ENCODE results near the gene TM9SF3.
"Not testable (repeated sequence)": the region's sequence is repeated elsewhere in the genome, so short reads cannot be mapped to it uniquely, and the experiment has no call there.

TM9SF3 gene

DNA sequence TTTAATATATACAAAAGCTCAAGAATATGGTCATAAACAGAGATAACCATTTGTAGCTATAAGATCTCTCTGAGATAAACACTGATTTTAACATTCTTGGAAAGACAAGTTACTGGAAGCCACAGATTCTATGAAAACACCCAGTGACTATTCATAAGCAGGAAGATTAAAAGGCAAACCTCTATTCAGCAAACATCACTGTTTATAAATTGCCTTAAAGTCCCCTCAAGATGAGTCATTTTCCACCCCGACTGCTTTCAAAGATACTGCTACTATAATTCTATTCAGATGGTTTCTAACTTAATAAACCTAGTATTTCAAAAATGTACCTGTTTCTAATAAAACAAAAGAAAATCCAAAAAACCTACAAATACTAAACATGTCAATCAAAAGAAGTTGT lies 21.0 kb downstream of the TM9SF3 start:
- DNase-seq = peak; percentile 56

DNA sequence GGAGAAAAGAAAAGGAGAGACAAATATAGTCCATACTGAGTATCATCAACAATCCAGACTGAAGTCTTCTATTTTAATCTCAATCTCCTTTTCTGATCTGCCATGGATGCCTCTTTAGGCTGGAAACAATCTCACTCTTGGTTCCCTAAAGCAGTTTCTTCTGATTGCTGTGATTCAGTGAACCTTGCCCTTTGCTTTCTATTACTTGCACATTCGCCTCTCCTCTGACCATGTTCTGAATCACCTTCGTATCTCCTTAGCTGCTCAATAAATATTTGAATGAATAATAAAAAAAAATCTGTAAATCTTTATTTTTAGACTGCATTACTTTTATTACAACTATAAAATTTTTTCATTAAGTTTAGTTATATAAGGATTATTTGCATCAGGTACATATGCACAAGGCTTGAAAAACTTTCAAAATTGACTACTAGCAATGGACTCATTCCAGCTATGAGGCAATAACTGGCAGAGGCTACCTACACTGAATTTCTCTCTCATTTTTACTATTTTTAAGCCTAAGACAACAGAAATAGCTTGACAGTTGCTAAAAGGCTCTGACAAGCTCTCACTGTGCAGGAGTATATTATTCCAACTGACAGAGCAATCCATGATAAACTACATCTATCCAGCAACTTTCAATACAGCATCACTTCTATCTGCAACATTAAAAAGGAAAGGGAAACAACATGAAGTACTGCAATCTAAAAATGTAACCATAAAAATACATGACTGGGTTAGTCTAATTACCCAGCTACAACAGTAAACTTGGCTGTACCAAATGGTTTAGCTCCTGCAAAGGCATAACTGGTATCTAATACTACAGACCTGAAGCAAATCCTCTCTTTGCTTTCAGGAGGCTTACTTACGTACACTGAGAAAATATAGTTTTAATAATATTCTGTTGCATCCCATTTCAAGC lies 25.6 kb downstream of the TM9SF3 start:
- no peak for DNase-seq

DNA sequence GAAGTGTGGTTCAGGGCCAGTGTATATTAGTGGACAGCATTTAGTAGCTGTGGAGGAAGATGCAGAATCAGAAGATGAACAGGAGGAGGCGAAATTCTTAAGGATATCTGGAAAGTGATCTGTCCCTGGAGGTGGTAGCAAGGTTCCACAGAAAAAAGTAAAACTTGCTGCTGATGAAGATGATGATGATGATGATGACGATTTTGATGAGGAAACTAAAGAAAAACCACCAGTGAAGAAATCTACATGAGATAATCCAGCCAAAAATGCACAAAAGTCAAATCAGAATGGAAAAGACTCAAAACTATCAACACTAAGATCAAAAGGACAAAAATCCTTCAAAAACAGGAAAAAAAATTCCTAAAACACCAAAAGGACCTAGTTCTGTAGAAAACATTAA lies 26.3 kb downstream of the TM9SF3 start:
- no peak for DNase-seq

DNA sequence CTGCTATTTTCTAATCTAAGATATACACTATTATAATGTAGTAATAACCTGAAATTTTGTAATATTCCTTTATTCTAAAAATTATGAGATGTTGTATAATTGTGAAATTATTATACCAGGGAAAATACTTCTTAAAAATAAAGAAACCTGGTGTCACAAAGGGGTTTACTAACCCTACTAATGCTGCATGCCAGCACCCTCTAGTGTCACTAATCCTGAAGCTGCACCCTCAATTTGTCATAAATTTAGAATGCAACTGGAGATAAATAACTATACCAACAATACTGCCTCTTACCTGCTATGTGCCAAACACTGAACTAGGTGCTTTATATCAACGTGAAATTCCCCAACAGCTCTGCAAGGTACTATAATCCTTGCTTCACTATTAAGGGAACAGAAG lies 30.8 kb downstream of the TM9SF3 start:
- peak; percentile 14 for DNase-seq

DNA sequence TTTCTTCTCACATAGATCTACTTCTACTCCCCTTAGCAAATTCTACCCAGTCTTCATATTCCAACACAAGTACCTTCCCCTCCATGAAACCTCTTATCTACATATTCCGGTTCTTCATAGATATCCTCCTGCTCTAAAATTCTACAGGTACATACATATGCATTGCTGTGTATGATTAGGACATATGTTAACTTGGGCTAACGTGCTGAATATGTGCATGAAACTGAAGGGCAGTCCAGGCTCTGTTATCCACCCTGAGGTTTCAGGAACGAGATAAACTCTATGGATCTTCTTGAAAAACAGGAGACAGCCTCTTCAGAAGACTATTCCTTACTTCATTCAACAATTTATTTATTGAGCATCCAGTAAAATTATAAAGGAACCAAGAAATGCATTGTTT lies 31.5 kb downstream of the TM9SF3 start:
- no peak for DNase-seq

DNA sequence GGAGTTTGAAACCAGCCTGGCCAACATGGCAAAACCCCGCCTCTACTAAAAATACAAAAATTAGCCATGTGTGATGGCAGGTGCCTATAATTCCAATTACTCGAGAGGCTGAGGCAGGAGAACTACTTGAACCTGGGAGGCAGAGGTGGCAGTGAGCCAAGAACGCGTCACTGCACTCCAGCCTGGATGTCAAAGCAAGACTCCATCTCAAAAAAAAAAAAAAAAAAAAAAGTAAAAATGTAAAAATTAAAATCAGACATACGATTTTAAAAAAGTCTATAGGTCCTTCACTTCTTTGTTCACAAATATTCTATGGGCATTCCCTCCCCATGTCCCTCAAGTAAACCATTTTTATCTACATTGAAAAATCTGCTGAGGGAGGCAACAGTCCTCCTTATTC lies 38.2 kb downstream of the TM9SF3 start:
- DNase-seq = no peak

DNA sequence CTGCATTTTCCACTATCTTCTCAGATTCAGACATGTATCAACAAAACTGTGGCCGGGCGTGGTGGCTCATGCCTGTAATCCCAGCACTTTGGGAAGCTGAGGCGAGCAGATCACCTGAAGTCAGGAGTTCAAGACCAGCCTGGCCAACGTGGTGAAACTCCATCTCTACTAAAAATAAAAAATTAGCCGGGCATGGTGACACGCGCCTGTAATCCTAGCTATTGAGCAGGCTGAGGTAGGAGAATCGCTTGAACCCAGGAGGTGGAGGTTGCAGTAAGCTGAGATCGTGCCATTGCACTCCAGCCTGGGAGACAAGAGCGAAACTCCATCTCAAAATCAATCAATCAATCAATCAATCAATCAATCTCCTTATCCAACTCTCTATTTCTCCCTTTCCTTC lies 41.3 kb downstream of the TM9SF3 start:
- not testable (repeated sequence) for DNase-seq

DNA sequence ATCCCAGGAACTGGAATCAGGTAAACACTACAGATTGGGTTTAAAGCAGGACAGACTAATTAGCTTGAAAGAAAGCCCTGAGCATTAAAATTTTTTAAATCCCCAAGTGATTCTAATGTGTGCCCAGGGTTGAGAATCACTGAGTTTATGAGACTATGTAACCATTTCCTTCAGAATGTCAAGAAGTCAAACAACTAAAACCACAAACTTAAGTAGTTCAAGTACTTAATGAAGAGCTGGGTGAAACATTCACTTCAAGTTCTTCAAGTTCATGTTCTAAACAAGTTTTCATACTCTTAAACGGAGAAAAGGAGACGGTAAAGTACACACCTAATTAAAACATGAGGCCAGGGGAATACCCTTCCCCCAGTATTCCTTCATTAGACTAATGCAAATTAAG lies 44.9 kb downstream of the TM9SF3 start:
- no peak for DNase-seq

DNA sequence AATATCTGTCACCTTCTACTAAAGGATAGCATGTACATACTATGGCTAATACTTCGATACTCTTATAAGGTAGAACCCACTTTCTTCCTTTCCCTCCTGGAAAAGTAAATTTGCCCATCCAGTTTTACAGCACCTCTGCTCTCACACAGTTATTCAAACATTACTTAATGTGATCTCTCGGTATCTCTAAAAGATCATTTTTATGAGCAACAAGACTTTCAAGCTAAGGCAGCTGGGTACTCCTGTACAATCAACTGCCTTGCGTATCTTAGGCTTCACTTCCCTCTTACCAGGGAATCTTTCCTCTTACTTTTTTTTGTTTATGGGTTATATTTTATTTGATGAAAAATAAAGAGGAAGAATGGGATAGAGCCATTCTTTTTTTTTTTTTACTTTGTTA lies 46.6 kb downstream of the TM9SF3 start:
- no peak for DNase-seq

DNA sequence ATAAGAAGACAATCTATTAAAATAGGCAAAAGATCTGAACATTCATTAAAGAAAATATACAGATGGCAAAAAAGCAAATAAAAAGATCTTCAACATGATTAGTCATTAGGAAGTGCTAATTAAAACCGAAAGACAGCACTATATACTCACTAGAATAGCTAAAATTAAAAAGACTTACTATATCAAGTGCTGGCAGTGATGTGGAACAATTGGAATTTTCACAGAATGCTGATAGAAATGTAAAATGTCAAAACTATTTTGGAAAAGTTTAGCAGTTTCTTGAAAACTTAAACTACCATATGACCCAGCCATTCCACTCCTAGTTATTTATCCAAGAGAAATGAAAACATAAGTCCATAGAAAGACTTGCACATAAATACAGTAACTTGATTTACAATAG lies 48.1 kb downstream of the TM9SF3 start:
- no peak for DNase-seq

DNA sequence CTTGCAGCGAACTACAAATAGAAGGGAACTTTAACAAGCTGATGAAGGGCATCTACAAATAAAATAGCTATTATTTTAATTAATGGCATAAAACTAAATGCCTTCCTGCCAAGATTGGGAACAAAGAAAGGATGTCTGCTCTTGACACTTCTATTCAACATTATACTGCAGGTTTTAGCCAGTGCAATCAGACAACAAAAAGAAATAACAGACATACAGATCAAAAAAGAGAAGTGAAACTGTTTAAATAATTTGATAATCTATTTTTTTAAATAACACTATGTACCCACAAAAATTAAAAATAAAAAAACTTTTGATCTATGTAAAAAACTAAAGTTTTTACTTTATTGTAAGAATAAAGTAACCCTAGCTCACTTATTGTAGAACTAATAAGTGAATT lies 50.7 kb downstream of the TM9SF3 start:
- no peak for DNase-seq

DNA sequence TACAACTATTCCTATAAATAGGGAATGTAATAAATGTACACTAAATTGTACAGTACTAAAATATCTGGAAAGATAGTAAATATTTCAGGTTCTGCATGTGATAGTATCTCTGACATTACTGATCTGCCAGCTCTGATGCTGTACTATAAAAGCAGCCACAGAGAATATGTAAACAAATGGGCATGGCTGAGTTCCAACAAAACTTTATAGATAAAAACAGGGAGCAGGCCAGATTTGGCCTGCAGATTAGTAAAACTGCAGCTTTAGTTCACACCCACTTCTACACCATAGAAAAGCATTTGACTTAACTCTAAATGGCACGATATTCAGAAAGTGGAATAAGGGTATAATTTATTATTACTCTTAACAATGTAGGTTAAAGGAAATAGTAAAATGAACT lies 54.3 kb downstream of the TM9SF3 start:
- peak; percentile 53 for DNase-seq

DNA sequence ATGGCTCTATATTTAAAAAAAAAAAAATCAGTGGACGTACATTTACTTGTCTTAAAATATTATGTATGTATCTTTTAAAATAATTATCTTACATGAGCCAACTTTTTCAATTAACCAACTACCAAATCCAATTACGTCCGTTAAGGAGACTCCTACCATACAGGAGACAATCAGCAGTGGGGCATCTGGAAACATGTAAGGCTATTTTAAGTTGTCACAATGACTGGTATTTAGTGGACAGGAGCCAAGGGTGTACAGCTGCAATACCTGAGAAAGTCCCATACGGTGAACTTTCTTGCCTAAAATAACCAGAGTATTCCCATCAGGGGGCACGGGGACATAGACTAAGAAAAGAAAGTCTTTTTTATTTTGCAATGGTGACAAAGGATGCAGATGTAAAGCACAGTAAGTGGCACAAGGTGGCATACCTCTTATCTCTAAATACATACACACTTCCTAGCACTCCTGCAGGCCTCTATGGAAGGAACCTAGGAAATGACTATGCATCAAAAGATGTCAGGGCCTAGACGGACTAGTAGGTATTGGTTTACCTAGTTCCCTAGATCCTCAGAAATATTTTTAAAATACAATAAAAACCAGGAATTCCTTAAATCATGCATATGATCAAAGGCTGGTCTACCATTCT lies 57.1 kb downstream of the TM9SF3 start:
- DNase-seq = no peak

DNA sequence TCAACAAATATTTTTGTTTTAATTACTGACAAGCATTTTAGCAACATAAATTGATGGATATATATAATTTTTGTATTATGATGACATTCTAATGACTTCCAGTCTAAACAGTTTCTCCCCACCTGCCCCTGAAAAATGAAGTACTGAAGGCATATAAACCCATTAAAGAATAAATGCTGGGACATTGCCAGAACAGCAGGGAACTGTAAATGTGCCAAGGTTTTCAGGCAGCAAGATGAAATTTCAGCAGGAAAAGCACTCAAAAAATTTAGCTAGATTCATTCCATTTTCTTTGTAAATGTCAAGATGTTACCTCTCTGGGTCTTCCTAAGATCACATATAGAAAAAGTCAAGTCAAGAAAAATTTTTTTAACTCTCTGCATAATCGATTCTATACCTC lies 62.1 kb downstream of the TM9SF3 start:
- DNase-seq = no peak

DNA sequence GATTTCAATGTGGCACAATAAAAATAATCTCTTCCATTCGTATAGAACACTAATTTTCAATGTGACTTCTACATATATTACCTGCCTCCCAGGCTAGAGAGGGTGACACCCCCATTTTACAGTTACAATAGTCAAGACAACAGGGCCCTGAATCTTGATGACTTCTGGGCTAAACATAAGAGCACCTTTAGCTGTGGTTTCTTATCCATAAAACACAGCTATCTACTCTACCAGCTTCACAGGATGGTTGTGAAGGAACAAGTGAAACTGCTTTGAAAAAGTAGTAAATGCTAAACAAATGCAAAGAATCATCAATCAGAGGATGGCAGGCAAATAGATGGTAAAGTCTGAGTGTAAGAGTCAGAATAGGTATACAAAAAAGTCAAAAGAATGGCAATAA lies 69.5 kb downstream of the TM9SF3 start:
- DNase-seq = no peak

DNA sequence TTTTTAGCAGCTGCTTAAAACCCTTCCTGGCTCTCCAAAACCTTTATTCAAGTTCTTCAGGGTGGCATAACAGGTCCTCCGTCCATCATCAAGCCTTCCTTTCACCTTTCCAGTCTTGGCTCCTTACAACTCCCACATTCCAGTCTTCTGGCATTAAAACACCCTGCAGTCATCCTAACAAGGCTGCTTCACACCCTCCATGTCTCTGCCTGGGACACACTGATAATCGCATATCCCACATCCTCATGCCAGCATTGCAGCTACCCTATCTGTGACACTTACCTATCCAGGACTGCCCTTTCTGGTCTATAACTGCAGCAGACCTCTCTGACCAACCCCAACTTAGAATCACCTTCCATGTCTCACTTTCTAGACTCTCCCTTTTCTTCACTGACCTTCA lies 70.5 kb downstream of the TM9SF3 start:
- DNase-seq = no peak

DNA sequence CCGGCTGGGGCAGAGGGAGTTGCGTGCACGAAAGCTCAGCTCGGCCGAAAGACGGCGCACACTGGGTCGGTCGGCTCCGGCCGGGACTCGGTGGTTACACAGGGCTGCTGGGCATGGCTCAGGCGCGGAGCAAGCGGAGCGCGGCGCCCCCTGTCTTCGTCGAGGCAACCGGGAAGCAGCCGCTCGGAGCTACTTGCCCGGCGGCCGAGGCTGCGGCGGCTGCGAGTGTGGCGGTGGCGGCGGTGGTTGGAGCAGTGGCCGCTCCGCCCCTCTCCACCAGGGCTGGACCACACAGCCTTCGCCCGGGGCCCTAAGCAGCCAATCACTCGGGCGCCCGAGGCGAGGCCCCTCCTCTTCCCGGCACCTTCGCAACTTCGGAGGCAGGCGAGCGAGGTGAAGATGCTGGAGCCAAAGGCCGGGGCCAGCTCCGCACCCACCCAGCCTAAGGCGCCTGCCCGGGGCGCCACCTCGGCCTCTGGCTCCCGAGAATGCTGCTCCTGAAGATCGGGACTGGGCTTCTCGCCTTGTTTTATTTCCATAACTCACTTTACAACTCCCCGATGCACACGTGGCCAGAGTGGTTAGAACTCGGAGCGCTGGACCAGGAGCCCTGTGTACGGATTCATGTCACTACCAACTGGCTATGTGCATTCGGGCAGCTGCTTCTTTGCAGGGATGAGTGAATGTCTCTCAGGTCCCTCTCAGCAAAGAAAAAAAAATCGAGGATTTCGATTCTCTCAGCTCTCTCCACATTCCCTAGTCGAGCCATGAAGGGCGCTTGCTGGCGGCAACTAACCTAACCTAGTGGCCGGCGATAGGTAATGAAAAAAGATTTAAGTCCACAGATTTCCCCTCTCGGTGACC lies 72.9 kb downstream of the TM9SF3 start, which contains the start of gene TLL2:
TLL2 (minus strand) TSS at position 229 of the 864 bp plus-strand sequence. CDS start 241 bp downstream, outside the sequence.
- peak; percentile 90 for DNase-seq

DNA sequence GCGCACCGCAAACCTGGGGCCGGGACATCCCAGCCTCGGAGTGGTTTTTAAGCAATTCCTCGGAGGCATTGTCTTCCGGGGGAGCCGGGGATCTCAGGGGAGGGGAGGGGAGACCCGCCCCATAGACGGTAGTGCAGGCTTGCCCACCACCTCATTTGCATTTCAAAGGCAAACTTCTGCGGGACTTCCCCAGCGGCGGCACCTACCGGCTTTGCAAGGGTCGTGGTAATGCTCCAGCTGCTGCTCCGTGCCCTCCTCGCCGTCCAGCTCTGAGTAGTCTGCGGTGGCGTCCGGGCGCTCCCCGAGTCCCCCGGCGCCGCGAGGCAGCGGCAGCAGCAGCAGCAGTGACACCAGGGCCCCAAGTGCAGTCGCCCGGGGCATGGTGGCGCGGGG lies 73.5 kb downstream of the TM9SF3 start:
- DNase-seq = no peak

DNA sequence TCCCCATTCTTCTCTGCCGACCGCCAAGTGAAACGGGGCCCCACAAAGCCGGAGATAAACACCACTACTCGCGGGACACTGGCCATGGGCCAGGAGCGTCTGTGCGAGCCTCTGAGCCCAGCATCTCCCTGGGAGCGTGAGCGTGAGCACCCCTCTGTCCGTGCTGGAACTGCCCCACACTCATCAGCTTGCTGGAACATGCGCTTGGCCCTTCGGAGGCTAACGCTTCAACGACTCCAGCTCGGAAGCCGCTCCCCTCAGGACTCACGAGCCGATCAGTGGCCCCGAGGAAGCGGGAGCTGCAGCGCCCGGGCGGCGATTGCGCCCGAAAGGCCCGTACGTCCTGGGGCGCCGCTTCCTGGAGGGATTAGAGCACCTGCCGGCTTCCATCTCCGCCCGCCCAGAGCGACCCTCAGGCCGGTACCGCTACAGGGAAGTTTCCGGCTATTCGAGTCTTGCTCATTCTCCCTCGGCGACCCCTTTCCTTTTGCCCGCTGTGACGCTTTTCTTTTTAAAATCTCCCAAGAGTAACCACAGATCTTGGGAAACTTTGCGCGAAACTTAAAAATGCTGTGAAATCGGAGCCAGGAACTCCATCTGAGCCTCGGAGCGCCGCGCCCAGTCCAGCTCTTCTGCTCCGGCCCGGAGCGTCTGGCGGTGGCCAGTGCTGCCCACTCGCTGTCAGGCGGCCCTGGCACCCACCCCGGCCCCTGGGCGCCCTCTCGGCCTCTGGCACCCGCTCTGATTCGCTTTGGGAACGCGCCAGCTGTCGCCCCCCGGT lies 74.1 kb downstream of the TM9SF3 start:
- DNase-seq = peak; percentile 29

DNA sequence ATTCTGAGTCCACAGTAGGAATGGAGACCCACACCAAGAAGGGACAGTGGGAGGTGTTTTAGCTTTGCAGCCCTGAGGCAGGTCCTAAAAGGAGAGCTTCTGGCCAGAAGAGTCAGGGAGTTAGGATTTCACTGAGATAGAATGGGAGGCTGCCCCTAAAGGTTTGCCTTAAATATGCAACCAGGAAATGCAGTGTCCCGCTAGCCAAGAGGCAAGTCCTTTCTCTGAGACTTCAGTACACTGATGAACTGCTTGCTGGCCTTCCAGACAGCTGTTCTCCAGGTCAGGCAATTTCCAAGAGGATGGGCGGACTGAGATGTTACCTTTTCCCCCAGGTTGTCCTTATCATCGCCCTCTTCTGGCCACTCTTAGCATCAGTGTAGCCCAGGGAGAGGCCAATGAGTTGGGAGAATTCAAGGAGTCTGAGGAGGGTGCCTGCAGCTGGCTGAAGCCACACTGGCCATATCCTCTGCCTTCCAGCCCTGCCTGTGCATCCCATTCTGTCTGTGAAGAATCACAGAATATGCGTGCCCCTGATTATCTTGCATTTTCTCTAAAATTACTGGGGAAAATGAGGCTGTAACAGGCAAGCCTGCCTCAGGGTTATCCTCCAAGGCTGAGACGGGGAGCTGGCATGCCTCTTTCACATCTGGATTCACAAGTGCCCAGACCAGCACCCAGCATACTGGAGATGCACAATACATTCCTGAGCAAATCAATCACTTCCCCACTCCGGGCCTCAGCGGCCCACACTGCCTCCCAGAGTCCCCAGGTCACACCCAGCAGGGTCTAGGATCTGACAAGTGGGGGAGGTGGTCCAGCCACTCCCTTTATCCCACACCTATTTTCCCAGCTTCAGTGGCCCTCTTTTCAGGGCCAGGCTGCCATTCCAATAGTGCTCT lies 75.5 kb downstream of the TM9SF3 start:
- DNase-seq = peak; percentile 34

DNA sequence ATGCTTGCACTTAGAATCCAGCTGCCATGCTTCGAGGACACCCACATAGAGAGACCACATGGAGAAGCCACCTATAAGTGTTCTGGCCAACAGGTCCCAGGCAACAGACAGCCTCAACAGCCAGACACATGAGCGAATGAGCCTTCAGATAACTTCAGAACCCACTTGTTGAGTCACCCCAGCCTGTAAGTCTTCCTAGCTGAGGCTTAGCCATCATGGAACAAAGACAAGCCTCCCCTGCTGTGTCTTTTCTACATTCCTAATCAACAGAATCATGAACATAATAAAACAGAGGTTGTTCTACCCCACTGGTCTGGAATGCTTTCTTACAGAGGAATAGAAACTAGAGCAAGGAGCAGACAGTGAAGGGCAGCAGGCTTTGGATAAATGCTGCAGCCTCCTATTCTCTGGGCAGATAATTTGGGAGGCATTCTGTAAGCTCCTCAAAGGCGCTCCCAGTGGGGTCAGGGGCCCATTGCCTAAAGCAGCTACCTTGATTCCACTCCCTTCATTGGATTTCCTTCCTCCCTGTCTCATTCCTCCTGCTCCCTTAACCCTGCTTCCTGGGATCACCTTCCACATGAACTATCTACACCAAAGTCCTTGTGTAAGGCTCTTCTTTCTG lies 77.7 kb downstream of the TM9SF3 start:
- DNase-seq = peak; percentile 71

Data from EL (cell line).